ENCODE data around the gene LASP1.

- TF ChIP-seq CTCF (IDR thresholded peaks at IDR 0.05; ENCODE audit: control extremely low read depth in 1 of 3, insufficient read depth in 1 of 3, low read depth in 1 of 3, low read length in 3 of 3) (no peak), POLR2A (IDR thresholded peaks at IDR 0.05; ENCODE audit: control extremely low read depth in 1 of 2, low read depth in 2 of 2, low read length in 2 of 2) (peak; percentile 92 to 97)
Observed at GRCh38 chr17:38853292-38854219, 16.3 kb upstream of the LASP1 start, which contains the start of gene RPL23.

All from H1 (cell line).